B cell (primary cell): ENCODE measurements around the gene DDR1.

ENCODE experiments used
- EZH2 ChIP-seq: IDR thresholded peaks from 2 replicates; pipeline ENCODE4 v1.6.1; 2012; ENCODE audit warnings: borderline replicate concordance, low read depth, mild to moderate bottlenecking, moderate library complexity, low read length; ENCODE audit not compliant: insufficient read depth, poor library complexity, severe bottlenecking
- TF ChIP-seq, protein P1 (sequence below): fragments of 200-600 bp; IDR thresholded peaks from one replicate; pipeline ENCODE4 v1.8.0; 2022; ENCODE audit warnings: antibody characterized with exemption, mild to moderate bottlenecking

DNA sequence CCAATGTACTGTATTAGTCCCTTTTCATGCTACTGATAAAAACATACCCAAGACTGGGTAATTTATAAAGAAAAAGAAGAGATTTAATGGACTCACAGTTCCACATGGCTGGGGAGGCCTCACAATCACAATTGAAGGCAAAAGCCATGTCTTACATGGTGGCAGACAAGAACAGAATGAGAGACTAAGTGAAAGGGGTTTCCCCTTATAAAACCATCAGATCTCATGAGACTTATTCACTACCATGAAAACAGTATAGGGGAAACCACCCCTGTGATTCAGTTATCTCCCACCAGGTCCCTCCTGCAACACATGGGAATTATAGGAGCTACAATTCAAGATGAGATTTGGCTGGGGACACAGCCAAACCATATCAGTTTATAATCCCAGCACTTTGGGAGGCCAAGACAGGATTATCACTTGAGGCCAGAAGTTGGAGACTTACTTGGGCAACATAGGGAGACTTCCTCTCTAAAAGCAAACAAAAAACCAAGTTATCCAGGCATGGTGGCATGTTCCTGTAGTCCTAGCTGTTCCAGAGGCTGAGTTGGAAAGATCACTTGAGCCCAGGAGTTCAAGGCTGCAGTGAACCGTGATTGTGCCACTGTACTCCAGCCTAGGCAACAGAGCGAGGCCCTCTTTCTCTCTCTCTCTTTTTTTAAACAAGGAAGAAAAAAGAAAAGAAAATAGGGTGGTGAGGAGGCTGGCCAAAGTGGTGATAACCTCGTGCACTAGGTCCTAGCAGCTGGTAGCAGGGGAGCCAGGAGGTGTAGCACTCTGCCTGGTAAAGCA lies 22.9 kb upstream of the DDR1 start:
- TF ChIP-seq, protein P1, sequence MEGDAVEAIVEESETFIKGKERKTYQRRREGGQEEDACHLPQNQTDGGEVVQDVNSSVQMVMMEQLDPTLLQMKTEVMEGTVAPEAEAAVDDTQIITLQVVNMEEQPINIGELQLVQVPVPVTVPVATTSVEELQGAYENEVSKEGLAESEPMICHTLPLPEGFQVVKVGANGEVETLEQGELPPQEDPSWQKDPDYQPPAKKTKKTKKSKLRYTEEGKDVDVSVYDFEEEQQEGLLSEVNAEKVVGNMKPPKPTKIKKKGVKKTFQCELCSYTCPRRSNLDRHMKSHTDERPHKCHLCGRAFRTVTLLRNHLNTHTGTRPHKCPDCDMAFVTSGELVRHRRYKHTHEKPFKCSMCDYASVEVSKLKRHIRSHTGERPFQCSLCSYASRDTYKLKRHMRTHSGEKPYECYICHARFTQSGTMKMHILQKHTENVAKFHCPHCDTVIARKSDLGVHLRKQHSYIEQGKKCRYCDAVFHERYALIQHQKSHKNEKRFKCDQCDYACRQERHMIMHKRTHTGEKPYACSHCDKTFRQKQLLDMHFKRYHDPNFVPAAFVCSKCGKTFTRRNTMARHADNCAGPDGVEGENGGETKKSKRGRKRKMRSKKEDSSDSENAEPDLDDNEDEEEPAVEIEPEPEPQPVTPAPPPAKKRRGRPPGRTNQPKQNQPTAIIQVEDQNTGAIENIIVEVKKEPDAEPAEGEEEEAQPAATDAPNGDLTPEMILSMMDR, result no peak
- TF ChIP-seq EZH2, result no peak
